HEK293 (cell line): ENCODE measurements around the gene FMN1.

ENCODE experiments used
- CTCF ChIA-PET: fragments of 350-600 bp; formaldehyde crosslinking; extraction: SDS; loops from one replicate; lab custom pipeline; 2021; ENCODE audit warnings: antibody characterized with exemption; lab: Yijun Ruan, JAX
- POLR2A ChIA-PET: fragments of 300-600 bp; formaldehyde crosslinking; extraction: SDS; loops from one replicate; lab custom pipeline; 2020; ENCODE audit warnings: antibody characterized with exemption, inconsistent platforms; lab: Yijun Ruan, JAX
- H3K27ac ChIP-seq: fragments of 200-500 bp; sonication (Bioruptor generic); 2 replicates; pipeline ENCODE4 v1.5.1; 2014; ENCODE audit warnings: low read depth, low read length, control low read depth, inconsistent platforms; ENCODE audit errors: extremely low read depth
- H3K36me3 ChIP-seq, 2 experiments: fragments of 200-500 bp in 1 of 2; sonication (Bioruptor generic) in 1 of 2; 1 replicate in 1 of 2; 2 replicates in 1 of 2; pipeline ENCODE4 v1.5.1; 2014 to 2017; ENCODE audit warnings: inconsistent platforms in 2 of 2, low read length in 2 of 2; ENCODE audit not compliant: control insufficient read depth in 2 of 2, insufficient read depth in 1 of 2
- H3K4me1 ChIP-seq: fragments of 200-500 bp; sonication (Bioruptor generic); 2 replicates; pipeline ENCODE4 v1.5.1; 2014; ENCODE audit warnings: mild to moderate bottlenecking, low read length, inconsistent platforms; ENCODE audit not compliant: control insufficient read depth, insufficient read depth
- H3K4me3 ChIP-seq: 2 replicates; pipeline ENCODE4 v1.5.1; 2011; ENCODE audit warnings: low read depth, mild to moderate bottlenecking, control low read depth, low read length, moderate library complexity
- H3K9me3 ChIP-seq: fragments of 200-500 bp; sonication (Bioruptor generic); 2 replicates; pipeline ENCODE4 v1.5.1; 2014; ENCODE audit warnings: low read depth, low read length, inconsistent platforms; ENCODE audit not compliant: control insufficient read depth, insufficient read depth
- FEZF1 ChIP-seq: fragments of 450-650 bp; formaldehyde crosslinking; IDR thresholded peaks from 2 replicates; pipeline ENCODE4 v1.5.1; 2016; ENCODE audit warnings: missing biosample characterization, missing genetic modification characterization
- GLIS2 ChIP-seq: fragments of 450-650 bp; formaldehyde crosslinking; IDR thresholded peaks from 2 replicates; pipeline ENCODE4 v1.5.1; 2016; ENCODE audit warnings: missing biosample characterization, missing genetic modification characterization
- HOXD13 ChIP-seq: sonication (generic); formaldehyde crosslinking; IDR thresholded peaks from 2 replicates; pipeline ENCODE4 v1.8.0; 2022; ENCODE audit warnings: missing genetic modification reagents, borderline replicate concordance
- SALL2 ChIP-seq: fragments of 450-650 bp; formaldehyde crosslinking; IDR thresholded peaks from 2 replicates; pipeline ENCODE4 v1.5.0; 2017; ENCODE audit warnings: missing biosample characterization, mild to moderate bottlenecking, missing genetic modification characterization, borderline replicate concordance
- TCF7L2 ChIP-seq: IDR thresholded peaks from 2 replicates; pipeline ENCODE4 v1.6.1; 2011; ENCODE audit warnings: low read depth, mild to moderate bottlenecking, inconsistent platforms, low read length, moderate library complexity, borderline replicate concordance
- ZBTB17 ChIP-seq: fragments of 450-650 bp; formaldehyde crosslinking; IDR thresholded peaks from 2 replicates; pipeline ENCODE4 v1.5.1; 2016; ENCODE audit warnings: missing biosample characterization, missing genetic modification characterization
- ZEB2 ChIP-seq: fragments of 450-650 bp; formaldehyde crosslinking; IDR thresholded peaks from 2 replicates; pipeline ENCODE4 v1.5.1; 2016; ENCODE audit warnings: missing biosample characterization, missing genetic modification characterization
- ZFP3 ChIP-seq: fragments of 450-650 bp; formaldehyde crosslinking; IDR thresholded peaks from 2 replicates; pipeline ENCODE4 v1.5.1; 2016; ENCODE audit warnings: low read depth, missing biosample characterization, missing genetic modification characterization
- ZNF132 ChIP-seq: fragments of 450-650 bp; formaldehyde crosslinking; IDR thresholded peaks from 2 replicates; pipeline ENCODE4 v1.5.1; 2017; ENCODE audit warnings: missing biosample characterization, missing genetic modification characterization, borderline replicate concordance
- ZNF146 ChIP-seq: fragments of 450-650 bp; formaldehyde crosslinking; IDR thresholded peaks from 2 replicates; pipeline ENCODE4 v1.5.1; 2016; ENCODE audit warnings: missing biosample characterization, missing genetic modification characterization
- ZNF324 ChIP-seq: fragments of 450-650 bp; formaldehyde crosslinking; IDR thresholded peaks from 2 replicates; pipeline ENCODE4 v1.5.1; 2016; ENCODE audit warnings: missing biosample characterization, missing genetic modification characterization
- ZNF394 ChIP-seq: fragments of 450-650 bp; formaldehyde crosslinking; IDR thresholded peaks from 2 replicates; pipeline ENCODE4 v1.5.1; 2016; ENCODE audit warnings: missing biosample characterization, missing genetic modification characterization, mild to moderate bottlenecking, moderate library complexity, borderline replicate concordance
- ZNF518A ChIP-seq: fragments of 450-650 bp; formaldehyde crosslinking; conservative IDR thresholded peaks from 2 replicates; pipeline ENCODE4 v1.5.1; 2016; ENCODE audit warnings: low read depth, missing biosample characterization, missing genetic modification characterization
- ZNF639 ChIP-seq: fragments of 450-650 bp; formaldehyde crosslinking; IDR thresholded peaks from 2 replicates; pipeline ENCODE4 v1.5.1; 2016; ENCODE audit warnings: missing biosample characterization, missing genetic modification characterization
- ZNF776 ChIP-seq: fragments of 450-650 bp; formaldehyde crosslinking; IDR thresholded peaks from 2 replicates; pipeline ENCODE4 v1.5.0; 2017; ENCODE audit warnings: missing biosample characterization, missing genetic modification characterization, borderline replicate concordance
- ZSCAN18 ChIP-seq: fragments of 450-650 bp; formaldehyde crosslinking; IDR thresholded peaks from 2 replicates; pipeline ENCODE4 v1.5.1; 2016; ENCODE audit warnings: missing biosample characterization, missing genetic modification characterization
- TF ChIP-seq, protein P1 (sequence below): fragments of 450-650 bp; formaldehyde crosslinking; IDR thresholded peaks from 2 replicates; pipeline ENCODE4 v1.5.1; 2016; ENCODE audit warnings: missing biosample characterization, missing genetic modification characterization
- TF ChIP-seq, protein P2 (sequence below): fragments of 450-650 bp; formaldehyde crosslinking; IDR thresholded peaks from 2 replicates; pipeline ENCODE4 v1.5.1; 2016; ENCODE audit warnings: missing biosample characterization, missing genetic modification characterization, low read depth

Gene FMN1

GRCh38 chr15:33111041-33111451 lies 83.5 kb downstream of the FMN1 start (continued):
- TF ChIP-seq, protein P1, sequence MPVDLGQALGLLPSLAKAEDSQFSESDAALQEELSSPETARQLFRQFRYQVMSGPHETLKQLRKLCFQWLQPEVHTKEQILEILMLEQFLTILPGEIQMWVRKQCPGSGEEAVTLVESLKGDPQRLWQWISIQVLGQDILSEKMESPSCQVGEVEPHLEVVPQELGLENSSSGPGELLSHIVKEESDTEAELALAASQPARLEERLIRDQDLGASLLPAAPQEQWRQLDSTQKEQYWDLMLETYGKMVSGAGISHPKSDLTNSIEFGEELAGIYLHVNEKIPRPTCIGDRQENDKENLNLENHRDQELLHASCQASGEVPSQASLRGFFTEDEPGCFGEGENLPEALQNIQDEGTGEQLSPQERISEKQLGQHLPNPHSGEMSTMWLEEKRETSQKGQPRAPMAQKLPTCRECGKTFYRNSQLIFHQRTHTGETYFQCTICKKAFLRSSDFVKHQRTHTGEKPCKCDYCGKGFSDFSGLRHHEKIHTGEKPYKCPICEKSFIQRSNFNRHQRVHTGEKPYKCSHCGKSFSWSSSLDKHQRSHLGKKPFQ: peak; percentile 88

DNA sequence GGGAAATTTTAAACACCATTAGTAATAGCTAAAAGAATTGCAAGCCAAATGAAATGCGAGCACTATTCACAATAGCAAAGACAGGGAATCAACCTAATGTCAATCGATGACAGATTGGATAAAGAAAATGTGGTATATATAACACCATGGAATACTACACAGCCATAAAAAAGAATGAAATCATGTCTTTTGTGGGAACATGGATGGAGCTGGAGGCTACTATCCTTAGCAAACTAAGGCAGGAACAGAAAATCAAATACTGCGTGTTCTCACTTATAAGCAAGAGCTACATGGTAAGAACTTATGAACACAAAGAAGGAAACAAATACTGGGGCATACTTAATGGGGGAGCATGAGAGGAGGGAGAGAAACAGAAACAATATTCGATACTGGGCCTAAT lies 85.2 kb downstream of the FMN1 start:
- CTCF ChIA-PET: interaction anchor here (0.6 to 1.4 kb wide), 2 partner anchors 14 to 23 kb away, joined by 3 to 4 read pairs; no protein-coding TSS in a partner anchor
- H3K4me1 ChIP-seq: peaks cover 9% of the 10 kb centered on the region

GRCh38 chr15:33108518-33108917 lies 86.0 kb downstream of the FMN1 start:
- TF ChIP-seq ZNF146 (tag by site-specific recombination): no peak
- TF ChIP-seq TCF7L2: peak; percentile 54; the same call in 1 of the 2 replicates
- TF ChIP-seq FEZF1 (tag by site-specific recombination): peak; percentile 15; the same call in 1 of the 2 replicates
- H3K4me3 ChIP-seq: no peak overlapping the region
- no peaks in the 10 kb centered on the region; the same call in 1 of the 2 replicates for H3K9me3 ChIP-seq
- H3K27ac ChIP-seq: no peak overlapping the region
- POLR2A ChIA-PET: no interaction called here
- no peaks in the 10 kb centered on the region for H3K36me3 ChIP-seq
- CTCF ChIA-PET: interaction anchor here (0.7 to 1.4 kb wide), 2 partner anchors 24 to 82 kb away, joined by 3 to 4 read pairs; no protein-coding TSS in a partner anchor
- peaks cover 14% of the 10 kb centered on the region for H3K4me1 ChIP-seq

More for the DNA sequence above, 85.2 kb downstream of the FMN1 start:
- no peak overlapping the region for H3K27ac ChIP-seq
- H3K4me3 ChIP-seq: no peak overlapping the region
- POLR2A ChIA-PET: no interaction called here
- no peaks in the 10 kb centered on the region; the same call in 1 of the 2 replicates for H3K9me3 ChIP-seq
- TF ChIP-seq SALL2: no peak
- TF ChIP-seq, protein P2, sequence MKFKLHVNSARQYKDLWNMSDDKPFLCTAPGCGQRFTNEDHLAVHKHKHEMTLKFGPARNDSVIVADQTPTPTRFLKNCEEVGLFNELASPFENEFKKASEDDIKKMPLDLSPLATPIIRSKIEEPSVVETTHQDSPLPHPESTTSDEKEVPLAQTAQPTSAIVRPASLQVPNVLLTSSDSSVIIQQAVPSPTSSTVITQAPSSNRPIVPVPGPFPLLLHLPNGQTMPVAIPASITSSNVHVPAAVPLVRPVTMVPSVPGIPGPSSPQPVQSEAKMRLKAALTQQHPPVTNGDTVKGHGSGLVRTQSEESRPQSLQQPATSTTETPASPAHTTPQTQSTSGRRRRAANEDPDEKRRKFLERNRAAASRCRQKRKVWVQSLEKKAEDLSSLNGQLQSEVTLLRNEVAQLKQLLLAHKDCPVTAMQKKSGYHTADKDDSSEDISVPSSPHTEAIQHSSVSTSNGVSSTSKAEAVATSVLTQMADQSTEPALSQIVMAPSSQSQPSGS (tag by site-specific recombination): no peak
- peak; percentile 89 for TF ChIP-seq ZNF146 (tag by site-specific recombination)
- TF ChIP-seq, all 188 proteins: peak for 1
- H3K36me3 ChIP-seq: no peaks in the 10 kb centered on the region

DNA sequence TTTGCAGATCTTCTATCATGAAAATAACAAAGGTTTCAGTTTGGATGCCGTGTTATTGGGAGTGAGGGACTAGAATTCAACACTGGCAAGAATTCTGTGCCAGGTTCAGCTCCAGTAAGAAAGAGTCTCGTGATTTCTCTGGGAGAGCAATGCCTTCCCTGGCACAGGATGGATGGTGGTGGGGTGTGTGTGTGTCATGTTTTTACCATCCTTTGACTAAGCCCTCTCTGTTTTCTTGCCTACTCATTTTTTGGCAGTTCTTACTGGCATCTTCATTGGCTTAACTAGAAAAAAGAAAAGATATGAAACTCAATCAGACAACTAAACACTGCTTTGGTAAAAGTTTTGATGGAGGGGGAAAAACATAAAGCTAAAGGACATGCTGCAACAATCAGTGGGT lies 86.6 kb downstream of the FMN1 start:
- Histone ChIP-seq H3K4me1 (peaks cover 13% of the 10 kb centered on the region), H3K36me3 (no peaks in the 10 kb centered on the region), H3K4me3 (no peak overlapping the region), H3K9me3 (no peaks in the 10 kb centered on the region; the same call in 1 of the 2 replicates), H3K27ac (no peak overlapping the region)
- POLR2A ChIA-PET: no interaction called here
- CTCF ChIA-PET: interaction anchor here (0.7 kb wide), 1 partner anchor 81 kb away, joined by 3 read pairs; no protein-coding TSS in a partner anchor
- TF ChIP-seq ZFP3 (tag by site-specific recombination) (no peak), ZEB2 (tag by site-specific recombination) (no peak), ZNF776 (tag by site-specific recombination) (no peak), ZNF394 (tag by site-specific recombination) (no peak), ZSCAN18 (tag by site-specific recombination) (no peak), ZNF324 (no peak), ZNF639 (no peak), ZBTB17 (tag by site-specific recombination) (no peak), GLIS2 (tag by site-specific recombination) (no peak), HOXD13 (CRISPR knock-in tag) (no peak), ZNF132 (no peak), ZNF518A (tag by site-specific recombination) (no peak)
